SK-N-SH (cell line): ENCODE data around the gene PCDH1.

Experiments
- CTCF ChIP-seq: fragments of 200-600 bp; sonication (generic); IDR thresholded peaks from 2 replicates; pipeline ENCODE4 v1.6.1; 2017; ENCODE audit warnings: antibody characterized with exemption, mild to moderate bottlenecking, moderate library complexity
- FOSL2 ChIP-seq: IDR thresholded peaks from 2 replicates; pipeline ENCODE4 v1.4.0; 2012; ENCODE audit warnings: low read depth, mild to moderate bottlenecking, moderate library complexity, borderline replicate concordance
- POLR2AphosphoS5 ChIP-seq: IDR thresholded peaks from 2 replicates; pipeline ENCODE4 v1.6.1; 2012; ENCODE audit warnings: low read depth, low read length
- RFX5 ChIP-seq: IDR thresholded peaks from 2 replicates; pipeline ENCODE4 v1.6.1; 2012; ENCODE audit warnings: mild to moderate bottlenecking, improper control_type of control experiment, low read length
- SIN3A ChIP-seq: IDR thresholded peaks from 2 replicates; pipeline ENCODE4 v1.6.1; 2012; ENCODE audit warnings: low read depth, mild to moderate bottlenecking, low read length, moderate library complexity, borderline replicate concordance

DNA sequence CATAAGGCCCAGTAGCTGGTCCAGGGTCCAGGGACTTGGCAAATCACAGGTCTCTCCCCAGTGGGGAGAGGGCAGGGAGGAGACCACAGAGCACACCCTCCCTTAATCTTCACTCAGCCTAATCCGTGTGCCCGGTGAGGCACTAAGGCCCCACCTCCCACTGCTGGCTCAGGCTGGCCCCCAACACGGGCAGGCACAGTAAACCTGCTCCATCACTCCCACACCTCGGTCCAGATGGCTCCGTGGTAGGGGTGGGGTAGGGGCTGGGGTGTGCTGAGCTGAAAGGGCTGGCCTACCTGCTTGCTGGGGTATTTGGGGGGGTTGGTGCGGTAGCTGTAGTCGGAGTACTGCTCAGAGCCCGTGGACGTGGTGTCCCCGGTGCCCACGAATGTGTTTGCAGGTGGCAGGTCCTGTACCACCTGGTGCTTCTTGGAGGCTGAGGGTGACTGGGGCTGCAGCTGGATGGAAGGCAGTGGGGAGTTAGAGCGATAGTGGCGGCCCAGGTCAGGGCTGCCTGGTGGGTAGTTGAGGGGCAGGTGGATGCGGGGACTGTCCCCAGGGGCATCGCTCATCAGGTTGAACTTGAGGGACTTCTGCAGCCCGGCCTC is 15.2 kb downstream of the PCDH1 start:
- TF ChIP-seq FOSL2 (no peak), SIN3A (no peak), POLR2AphosphoS5 (no peak), CTCF (no peak), RFX5 (no peak)
